CD8-positive, alpha-beta memory T cell (primary cell): ENCODE results near the gene PGBD5. TPM values are rescaled to one million over a fixed set of nuclear protein-coding genes. Genes with fewer than 3 reads are reported as not detected.

ENCODE experiments used
- CTCF ChIA-PET: fragments of 350-600 bp; sonication (Branson Sonifier 250); formaldehyde crosslinking; loops from one replicate; lab custom pipeline; 2021; ENCODE audit warnings: antibody characterized with exemption; lab: Charles Lee
- POLR2A ChIA-PET: fragments of 350-600 bp; sonication (Branson Sonifier 250); formaldehyde crosslinking; loops from one replicate; lab custom pipeline; 2021; ENCODE audit warnings: antibody characterized with exemption; lab: Charles Lee
- DNase-seq, 5 donors: peaks; one replicate each; pipeline versions ENCODE4 v3.0.0 to v3.0.0-alpha.2; 2020 to 2022; ENCODE audit warnings: mixed read lengths in 1 of 5
- H3K27ac ChIP-seq: one replicate; pipeline ENCODE4 v1.7.0; 2013; ENCODE audit warnings: low read depth, mild to moderate bottlenecking, low read length, moderate library complexity
- H3K27me3 ChIP-seq: 2 replicates; pipeline ENCODE4 v1.7.0; 2013; ENCODE audit warnings: low read length, mild to moderate bottlenecking; ENCODE audit not compliant: insufficient read depth, poor library complexity, severe bottlenecking
- H3K36me3 ChIP-seq: 2 replicates; pipeline ENCODE4 v1.7.0; 2013; ENCODE audit warnings: mild to moderate bottlenecking, low read length, moderate library complexity; ENCODE audit not compliant: insufficient read depth
- H3K4me1 ChIP-seq: 2 replicates; pipeline ENCODE4 v1.7.0; 2013; ENCODE audit warnings: mild to moderate bottlenecking, low read length, moderate library complexity; ENCODE audit not compliant: insufficient read depth
- H3K4me3 ChIP-seq: 2 replicates; pipeline ENCODE4 v1.7.0; 2013; ENCODE audit warnings: mild to moderate bottlenecking, low read length
- H3K9me3 ChIP-seq: 2 replicates; pipeline ENCODE4 v1.7.0; 2013; ENCODE audit warnings: mild to moderate bottlenecking, low read length
- H3K27ac Mint-ChIP-seq, 8 donors: one replicate each; pipeline ENCODE4 v1.8.0; 2020 to 2021; ENCODE audit warnings: mixed read lengths in 8 of 8, mild to moderate bottlenecking in 6 of 8, inconsistent platforms in 3 of 8, moderate library complexity in 3 of 8
- H3K27me3 Mint-ChIP-seq, 2 donors: one replicate each; pipeline ENCODE4 v1.8.0; 2020 to 2021; ENCODE audit warnings: mixed read lengths in 2 of 2, mild to moderate bottlenecking in 1 of 2, moderate library complexity in 1 of 2
- H3K36me3 Mint-ChIP-seq, 3 donors: one replicate each; pipeline ENCODE4 v1.8.0; 2020 to 2021; ENCODE audit warnings: mixed read lengths in 3 of 3, inconsistent platforms in 1 of 3, mild to moderate bottlenecking in 1 of 3
- H3K4me1 Mint-ChIP-seq, 3 donors: one replicate each; pipeline ENCODE4 v1.8.0; 2020 to 2021; ENCODE audit warnings: mixed read lengths in 3 of 3, inconsistent platforms in 1 of 3, mild to moderate bottlenecking in 1 of 3
- H3K4me3 Mint-ChIP-seq, 7 donors: one replicate each; pipeline ENCODE4 v1.8.0; 2020 to 2021; ENCODE audit warnings: mixed read lengths in 7 of 7, mild to moderate bottlenecking in 6 of 7, moderate library complexity in 4 of 7, inconsistent platforms in 2 of 7
- H3K9me3 Mint-ChIP-seq, 5 donors: one replicate each; pipeline ENCODE4 v1.8.0; 2020 to 2022; ENCODE audit warnings: mixed read lengths in 5 of 5, mild to moderate bottlenecking in 3 of 5, moderate library complexity in 2 of 5, inconsistent platforms in 1 of 5
- polyA plus RNA-seq: library from polyadenylated mRNA; unstranded; fragments of 300-500 nt; fragmentation: Illumina TruSeq; gene quantifications from one replicate; pipeline ENCODE4 v1.2.3, GENCODE V29; 2021
- total RNA-seq, 2 experiments: library from RNA; stranded (reverse); gene quantifications; one replicate each; pipeline ENCODE4 v1.2.3, GENCODE V29; 2021

The PGBD5 gene
- total and polyA plus RNA-seq, 3 experiments from 2014 or later = not detected

GRCh38 chr1:230399321-230400006, 26.7 kb downstream of the PGBD5 start:
- no peak overlapping the region for H3K4me3 Mint-ChIP-seq
- CTCF ChIA-PET = no interaction called here
- peaks cover 20 to 61% of the 10 kb centered on the region in 2 donors for H3K27me3 Mint-ChIP-seq
- H3K4me1 Mint-ChIP-seq = no peaks in the 10 kb centered on the region
- POLR2A ChIA-PET = no interaction called here
- H3K4me1 ChIP-seq = no peaks in the 10 kb centered on the region
- no peaks in the 10 kb centered on the region for H3K36me3 Mint-ChIP-seq
- DNase-seq = no peak
- no peak overlapping the region for H3K27ac Mint-ChIP-seq
- H3K36me3 ChIP-seq = no peaks in the 10 kb centered on the region
- H3K9me3 ChIP-seq = no peaks in the 10 kb centered on the region
- H3K4me3 ChIP-seq = no peak overlapping the region
- H3K9me3 Mint-ChIP-seq = peaks cover 0 to 2% (median 0%) of the 10 kb centered on the region in 5 donors
- H3K27ac ChIP-seq = no peak overlapping the region
- H3K27me3 ChIP-seq = no peaks in the 10 kb centered on the region

GRCh38 chr1:230398856-230399255, 27.3 kb downstream of the PGBD5 start:
- Mint-ChIP-seq H3K27me3 (peaks cover 22 to 61% of the 10 kb centered on the region in 2 donors), H3K36me3 (no peaks in the 10 kb centered on the region), H3K27ac (no peak overlapping the region), H3K9me3 (peaks cover 0 to 2% (median 0%) of the 10 kb centered on the region in 5 donors), H3K4me1 (no peaks in the 10 kb centered on the region), H3K4me3 (no peak overlapping the region)
- no peaks in the 10 kb centered on the region for H3K36me3 ChIP-seq
- no peaks in the 10 kb centered on the region for H3K9me3 ChIP-seq
- ChIA-PET CTCF (no interaction called here), POLR2A (no interaction called here)
- H3K27me3 ChIP-seq = no peaks in the 10 kb centered on the region
- no peaks in the 10 kb centered on the region for H3K4me1 ChIP-seq
- no peak overlapping the region for H3K4me3 ChIP-seq
- DNase-seq = no peak
- no peak overlapping the region for H3K27ac ChIP-seq

GRCh38 chr1:230396966-230397365, 29.2 kb downstream of the PGBD5 start:
- Histone ChIP-seq H3K4me1 (no peaks in the 10 kb centered on the region), H3K27ac (no peak overlapping the region), H3K9me3 (no peaks in the 10 kb centered on the region), H3K4me3 (no peak overlapping the region), H3K36me3 (no peaks in the 10 kb centered on the region), H3K27me3 (no peaks in the 10 kb centered on the region)
- ChIA-PET POLR2A (no interaction called here), CTCF (no interaction called here)
- Mint-ChIP-seq H3K4me1 (no peaks in the 10 kb centered on the region), H3K9me3 (peaks cover 0 to 4% (median 0%) of the 10 kb centered on the region in 5 donors), H3K4me3 (no peak overlapping the region), H3K27me3 (peaks cover 24 to 57% of the 10 kb centered on the region in 2 donors), H3K36me3 (no peaks in the 10 kb centered on the region), H3K27ac (no peak overlapping the region)
- DNase-seq = no peak

- Mint-ChIP-seq H3K9me3 (peaks cover 0 to 4% (median 0%) of the 10 kb centered on the region in 5 donors), H3K36me3 (no peaks in the 10 kb centered on the region), H3K27ac (no peak overlapping the region), H3K27me3 (peaks cover 24 to 59% of the 10 kb centered on the region in 2 donors), H3K4me3 (no peak overlapping the region), H3K4me1 (no peaks in the 10 kb centered on the region)
- ChIA-PET POLR2A (no interaction called here), CTCF (no interaction called here)
- Histone ChIP-seq H3K27me3 (no peaks in the 10 kb centered on the region), H3K4me3 (no peak overlapping the region), H3K27ac (no peak overlapping the region), H3K9me3 (no peaks in the 10 kb centered on the region), H3K36me3 (no peaks in the 10 kb centered on the region), H3K4me1 (no peaks in the 10 kb centered on the region)
- no peak for DNase-seq
Measured at GRCh38 chr1:230395932-230396331, 30.2 kb downstream of the PGBD5 start.

DNA sequence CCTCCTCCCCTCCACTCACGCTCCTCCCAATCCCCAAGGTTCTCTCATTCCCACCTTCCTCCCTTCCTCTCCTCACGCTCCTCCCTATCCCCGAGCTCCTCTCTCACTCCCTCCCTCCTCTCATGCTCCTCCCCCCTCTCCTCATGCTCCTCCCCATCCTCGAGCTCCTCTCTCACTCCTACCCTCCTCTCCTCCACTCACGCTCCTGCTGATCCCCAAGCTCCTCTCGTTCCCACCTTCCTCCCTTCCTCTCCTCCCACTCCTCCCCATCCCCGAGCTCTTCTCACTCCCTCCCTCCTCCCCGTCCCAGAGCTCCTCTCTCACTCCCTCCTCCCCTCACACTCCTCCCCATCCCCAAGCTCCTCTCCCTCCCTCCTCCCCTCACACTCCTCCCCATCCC, 31.4 kb downstream of the PGBD5 start:
- Mint-ChIP-seq H3K9me3 (peaks cover 0 to 4% (median 0%) of the 10 kb centered on the region in 5 donors), H3K27me3 (peaks cover 24 to 55% of the 10 kb centered on the region in 2 donors), H3K27ac (no peak overlapping the region), H3K4me1 (no peaks in the 10 kb centered on the region), H3K36me3 (no peaks in the 10 kb centered on the region), H3K4me3 (no peak overlapping the region)
- no peak for DNase-seq
- Histone ChIP-seq H3K9me3 (no peaks in the 10 kb centered on the region), H3K36me3 (no peaks in the 10 kb centered on the region), H3K4me1 (no peaks in the 10 kb centered on the region), H3K4me3 (no peak overlapping the region), H3K27ac (no peak overlapping the region), H3K27me3 (no peaks in the 10 kb centered on the region)
- ChIA-PET POLR2A (no interaction called here), CTCF (no interaction called here)

GRCh38 chr1:230394134-230394533, 32.0 kb downstream of the PGBD5 start:
- Histone ChIP-seq H3K9me3 (no peaks in the 10 kb centered on the region), H3K27ac (no peak overlapping the region), H3K27me3 (no peaks in the 10 kb centered on the region), H3K36me3 (no peaks in the 10 kb centered on the region), H3K4me3 (no peak overlapping the region), H3K4me1 (no peaks in the 10 kb centered on the region)
- H3K36me3 Mint-ChIP-seq = no peaks in the 10 kb centered on the region
- H3K27me3 Mint-ChIP-seq = peaks cover 22 to 49% of the 10 kb centered on the region in 2 donors
- POLR2A ChIA-PET = no interaction called here
- no peak overlapping the region for H3K27ac Mint-ChIP-seq
- H3K4me1 Mint-ChIP-seq = no peaks in the 10 kb centered on the region
- H3K9me3 Mint-ChIP-seq = peaks cover 0 to 4% (median 0%) of the 10 kb centered on the region in 5 donors
- no peak for DNase-seq
- CTCF ChIA-PET = no interaction called here
- no peak overlapping the region for H3K4me3 Mint-ChIP-seq

- H3K4me3 Mint-ChIP-seq = no peak overlapping the region
- Histone ChIP-seq H3K4me1 (no peaks in the 10 kb centered on the region), H3K36me3 (no peaks in the 10 kb centered on the region)
Measured at GRCh38 chr1:230393722-230394121, 32.4 kb downstream of the PGBD5 start.

GRCh38 chr1:230392920-230393521, 33.1 kb downstream of the PGBD5 start:
- Mint-ChIP-seq H3K27me3 (peaks cover 16 to 40% of the 10 kb centered on the region in 2 donors), H3K9me3 (peaks cover 0 to 4% (median 0%) of the 10 kb centered on the region in 5 donors), H3K36me3 (no peaks in the 10 kb centered on the region), H3K27ac (no peak overlapping the region), H3K4me1 (no peaks in the 10 kb centered on the region), H3K4me3 (no peak overlapping the region)
- Histone ChIP-seq H3K36me3 (no peaks in the 10 kb centered on the region), H3K9me3 (no peaks in the 10 kb centered on the region), H3K27me3 (no peaks in the 10 kb centered on the region), H3K4me3 (no peak overlapping the region), H3K27ac (no peak overlapping the region), H3K4me1 (no peaks in the 10 kb centered on the region)
- ChIA-PET CTCF (no interaction called here), POLR2A (no interaction called here)
- DNase-seq = no peak

More at GRCh38 chr1:230393722-230394121, 32.4 kb downstream of the PGBD5 start:
- DNase-seq = no peak
- Histone ChIP-seq H3K4me3 (no peak overlapping the region), H3K27me3 (no peaks in the 10 kb centered on the region), H3K27ac (no peak overlapping the region), H3K9me3 (no peaks in the 10 kb centered on the region)
- no peak overlapping the region for H3K27ac Mint-ChIP-seq
- POLR2A ChIA-PET = no interaction called here
- CTCF ChIA-PET = no interaction called here
- H3K36me3 Mint-ChIP-seq = no peaks in the 10 kb centered on the region
- H3K9me3 Mint-ChIP-seq = peaks cover 0 to 4% (median 0%) of the 10 kb centered on the region in 5 donors
- H3K4me1 Mint-ChIP-seq = no peaks in the 10 kb centered on the region
- H3K27me3 Mint-ChIP-seq = peaks cover 23 to 47% of the 10 kb centered on the region in 2 donors
